ENCODE results near the gene THOC2.
"Not testable (repeated sequence)": the region's sequence is repeated elsewhere in the genome, so short reads cannot be mapped to it uniquely, and the experiment has no call there.

The THOC2 gene

DNA sequence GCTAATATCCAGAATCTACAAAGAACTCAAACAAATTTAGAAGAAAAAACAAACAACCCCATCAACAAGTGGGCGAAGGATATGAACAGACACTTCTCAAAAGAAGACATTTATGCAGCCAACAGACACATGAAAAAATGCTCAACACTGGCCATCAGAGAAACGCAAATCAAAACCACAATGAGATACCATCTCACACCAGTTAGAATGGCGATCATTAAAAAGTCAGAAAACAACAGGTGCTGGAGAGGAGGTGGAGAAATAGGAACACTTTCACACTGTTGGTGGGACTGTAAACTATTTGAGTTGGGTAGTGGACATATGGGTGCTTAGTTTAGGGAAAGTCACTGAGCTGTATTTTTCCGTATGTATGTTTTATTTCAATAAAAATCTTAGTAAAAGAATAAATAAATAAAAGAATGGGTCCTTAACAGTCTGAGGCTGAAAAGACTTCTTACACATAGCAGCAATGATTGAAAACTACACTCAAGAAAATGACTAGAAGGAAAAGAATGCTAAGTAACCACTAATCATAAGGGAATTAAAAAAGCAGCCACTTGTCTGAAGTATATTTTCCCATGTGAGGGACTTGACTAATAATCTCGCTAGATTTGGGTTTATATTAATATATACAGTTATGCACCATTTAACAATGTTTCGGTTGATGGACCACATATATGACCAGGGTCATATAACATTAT is 68.2 kb downstream of the THOC2 start:
- DNase-seq = not testable (repeated sequence)

DNA sequence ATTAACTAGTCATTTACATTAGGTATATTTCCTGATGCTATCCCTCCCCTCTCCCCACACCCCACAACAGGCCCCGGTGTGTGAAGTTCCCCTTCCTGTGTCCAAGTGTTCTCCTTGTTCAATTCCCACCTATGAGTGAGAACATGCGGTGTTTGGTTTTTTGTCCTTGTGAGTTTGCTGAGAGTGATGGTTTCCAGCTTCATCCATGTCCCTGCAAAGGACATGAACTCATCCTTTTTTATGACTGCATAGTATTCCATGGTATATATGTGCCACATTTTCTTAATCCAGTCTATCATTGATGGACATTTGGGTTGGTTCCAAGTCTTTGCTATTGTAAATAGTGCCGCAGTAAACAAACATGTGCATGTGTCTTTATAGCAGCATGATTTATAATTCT is 69.1 kb downstream of the THOC2 start:
- DNase-seq = not testable (repeated sequence)

- DNase-seq = not testable (repeated sequence)
These were observed 76.3 kb downstream of the THOC2 start for GRCh38 chrX:123656507-123656906.

GRCh38 chrX:123648811-123649181 is 84.1 kb downstream of the THOC2 start:
- not testable (repeated sequence) for DNase-seq

DNA sequence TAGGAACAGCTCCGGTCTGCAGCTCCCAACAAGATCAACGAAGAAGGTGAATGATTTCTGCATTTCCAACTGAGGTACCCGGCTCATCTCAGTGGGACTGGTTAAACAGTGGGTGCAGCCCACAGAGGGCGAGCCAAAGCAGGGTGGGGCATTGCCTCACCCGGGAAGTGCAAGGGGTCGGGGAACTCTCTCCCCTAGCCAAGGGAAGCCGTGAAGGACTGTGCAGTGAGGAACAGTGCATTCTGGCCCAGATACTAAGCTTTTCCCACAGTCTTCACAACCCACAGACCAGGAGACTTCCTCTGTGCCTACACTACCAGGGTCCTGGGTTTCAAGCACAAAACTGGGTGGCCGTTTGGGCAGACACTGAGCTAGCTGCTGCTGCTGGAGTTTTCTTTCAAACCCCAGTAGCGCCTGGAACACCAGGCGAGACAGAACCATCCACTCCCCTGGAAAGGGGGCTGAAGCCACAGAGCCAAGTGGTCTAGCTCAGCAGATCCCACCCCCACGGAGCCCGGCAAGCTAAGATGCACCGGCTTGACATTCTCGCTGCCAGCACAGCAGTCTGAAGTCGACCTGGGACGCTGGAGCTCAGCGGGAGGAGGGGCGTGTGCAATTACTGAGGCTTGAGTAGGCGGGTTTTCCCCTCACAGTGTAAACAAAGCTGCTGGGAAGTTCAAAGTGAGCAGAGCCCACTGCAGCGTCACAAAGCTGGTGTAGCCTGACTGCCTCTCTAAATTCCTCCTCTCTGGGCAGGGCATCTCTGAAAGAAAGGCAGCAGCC is 84.6 kb downstream of the THOC2 start:
- no peak for DNase-seq

DNA sequence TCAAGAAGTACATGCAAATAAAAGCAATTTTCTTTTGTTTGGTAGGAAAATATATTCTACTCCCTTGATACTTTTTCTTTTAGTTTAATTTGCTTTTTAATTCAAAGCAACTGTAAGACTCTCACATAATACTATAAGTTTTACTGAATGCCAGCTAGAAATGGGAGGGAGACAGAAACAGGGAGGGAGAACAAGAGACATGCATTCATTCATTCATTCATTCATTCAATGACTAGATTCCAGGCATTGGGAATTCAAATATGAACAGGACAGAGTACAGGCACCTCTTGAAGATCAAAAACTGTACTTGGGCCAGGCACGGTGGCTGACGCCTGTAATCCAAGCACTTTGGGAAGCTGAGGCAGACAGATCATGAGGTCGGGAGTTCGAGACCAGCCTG is 85.6 kb downstream of the THOC2 start:
- no peak for DNase-seq

GRCh38 chrX:123629502-123629901 is 103.3 kb downstream of the THOC2 start:
- DNase-seq = no peak

DNA sequence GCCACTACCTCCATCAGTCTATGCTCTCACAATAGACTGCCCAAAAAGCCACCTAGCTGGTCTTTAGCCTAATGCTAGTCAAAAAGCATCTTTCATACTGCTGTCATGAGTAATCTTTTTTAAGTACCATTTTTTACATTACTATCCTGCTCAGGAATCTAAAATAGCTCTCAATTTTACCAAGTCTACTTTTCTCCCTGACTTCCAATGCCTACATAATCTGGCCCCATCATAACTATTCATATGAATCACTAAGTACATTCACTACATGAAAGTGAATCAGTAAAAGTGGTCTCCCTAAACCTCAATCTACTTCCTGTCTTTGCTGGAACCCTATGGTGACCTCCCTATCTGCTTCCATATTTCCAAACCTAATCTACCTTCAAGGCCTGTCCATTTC is 105.9 kb downstream of the THOC2 start:
- DNase-seq = no peak

- no peak for DNase-seq
These were observed 106.9 kb downstream of the THOC2 start for GRCh38 chrX:123625952-123626351.

- no peak for DNase-seq
These were observed 107.4 kb downstream of the THOC2 start for GRCh38 chrX:123625477-123625876.

- no peak for DNase-seq
These were observed 115.8 kb downstream of the THOC2 start for GRCh38 chrX:123617007-123617406.

GRCh38 chrX:123610915-123611314 is 121.9 kb downstream of the THOC2 start:
- no peak for DNase-seq

GRCh38 chrX:123607806-123608205 is 125.0 kb downstream of the THOC2 start:
- DNase-seq = no peak

- no peak for DNase-seq
These were observed 125.6 kb downstream of the THOC2 start for GRCh38 chrX:123607270-123607669.

DNA sequence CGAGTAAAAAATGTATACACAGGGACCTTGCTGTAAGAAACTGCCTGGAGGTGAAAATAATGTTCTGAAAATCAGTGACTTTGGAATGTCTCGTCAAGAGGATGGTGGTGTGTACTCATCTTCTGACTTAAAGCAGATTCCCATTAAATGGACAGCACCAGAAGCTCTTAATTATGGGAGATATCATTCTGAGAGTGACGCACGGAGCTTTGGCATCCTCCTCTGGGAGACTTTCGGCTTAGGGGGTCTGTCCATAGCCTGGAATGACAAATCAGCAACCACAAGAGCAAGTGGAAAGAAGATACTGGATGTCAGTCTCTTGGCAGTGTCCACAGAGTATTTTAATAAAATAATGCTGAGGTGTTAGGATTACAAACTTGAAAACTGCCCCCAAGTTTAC is 129.4 kb downstream of the THOC2 start:
- DNase-seq = no peak

DNA sequence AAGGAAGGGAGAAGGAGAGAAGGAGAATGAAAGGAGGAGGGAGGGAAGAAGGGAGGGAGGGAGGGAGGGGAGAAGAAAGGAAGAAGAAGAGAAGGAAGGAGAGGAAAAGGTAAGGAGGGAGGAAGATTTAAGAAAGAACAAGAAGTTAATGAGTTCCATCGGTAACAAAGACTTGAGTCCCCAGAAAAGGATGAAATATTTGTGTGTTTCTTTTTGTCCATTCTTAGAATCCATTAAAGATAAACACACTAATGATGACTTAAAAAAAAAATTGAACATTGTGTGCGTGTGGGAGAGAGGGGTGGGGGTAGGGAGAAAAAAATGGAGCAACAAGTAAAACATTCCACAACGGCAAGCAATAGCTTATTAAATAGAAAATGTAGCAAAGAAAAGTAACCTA is 131.4 kb downstream of the THOC2 start:
- DNase-seq = no peak

DNA sequence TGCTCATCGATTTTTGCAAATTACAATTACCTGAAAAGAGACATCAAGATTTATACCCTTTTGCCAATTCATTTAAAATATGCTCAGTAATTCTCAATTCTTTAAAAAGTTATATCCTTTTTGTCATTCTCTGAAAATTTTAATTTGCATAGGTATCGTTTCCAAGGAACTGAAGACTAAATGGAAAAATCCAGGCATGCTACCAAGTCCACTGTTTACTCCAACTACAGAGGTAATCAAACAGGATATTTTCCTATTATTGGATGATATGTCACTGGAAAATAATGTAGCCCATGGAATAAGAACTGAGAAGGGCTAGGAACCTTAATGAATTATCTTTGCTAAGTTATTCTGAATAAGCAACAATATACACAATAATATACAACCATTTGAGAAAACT is 132.7 kb downstream of the THOC2 start:
- DNase-seq = no peak

DNA sequence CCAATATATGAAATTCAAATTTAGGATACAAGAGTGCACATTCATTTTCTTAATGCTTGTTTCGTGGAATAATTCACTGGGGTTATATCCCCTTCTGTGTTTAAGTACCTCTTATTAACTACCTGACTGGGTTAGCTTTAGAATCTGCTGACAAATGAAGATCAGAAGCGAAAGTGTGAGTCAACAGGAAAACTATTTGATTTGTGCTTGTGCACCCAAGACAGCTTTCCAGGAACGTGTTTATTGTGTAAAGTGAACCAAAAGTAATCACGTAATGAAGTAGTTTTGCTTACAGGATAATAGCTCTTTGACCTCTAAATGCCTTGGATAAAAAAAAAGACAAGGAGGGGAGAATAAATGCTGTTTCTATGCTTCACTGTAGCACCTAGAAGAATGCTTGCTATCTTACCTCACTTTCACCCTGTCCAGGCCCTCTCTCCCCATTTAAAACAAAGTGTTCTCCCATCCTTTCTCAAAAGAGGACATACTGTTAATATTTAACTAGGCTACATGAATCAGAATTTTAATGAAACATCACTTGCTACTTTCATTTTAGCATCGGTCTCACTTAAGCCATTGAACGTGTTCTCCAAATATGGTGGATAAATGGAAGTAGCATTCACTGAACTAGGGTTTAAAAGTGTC is 141.9 kb downstream of the THOC2 start:
- no peak for DNase-seq

DNA sequence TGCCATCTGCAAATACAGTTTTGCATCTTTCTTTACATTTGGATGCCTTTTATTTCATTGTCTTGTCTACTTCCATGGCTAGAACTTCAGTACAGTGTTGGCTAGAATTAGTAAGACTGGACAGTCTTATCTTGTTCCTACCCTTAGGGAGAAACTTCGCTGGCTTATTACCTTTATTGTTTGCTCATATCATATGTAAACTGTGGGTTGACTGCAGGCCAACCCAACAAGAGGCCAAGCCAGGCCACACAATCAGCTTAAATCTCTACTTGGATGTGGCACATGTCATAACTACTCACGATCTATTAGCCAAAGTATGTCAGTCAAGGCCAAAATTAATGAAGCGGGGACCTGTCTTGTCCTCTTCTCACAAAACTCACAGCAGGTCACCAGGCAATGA is 144.1 kb downstream of the THOC2 start:
- no peak for DNase-seq

- DNase-seq = no peak
These were observed 151.3 kb downstream of the THOC2 start for GRCh38 chrX:123581586-123581985.

GRCh38 chrX:123580792-123581191 is 152.1 kb downstream of the THOC2 start:
- no peak for DNase-seq

DNA sequence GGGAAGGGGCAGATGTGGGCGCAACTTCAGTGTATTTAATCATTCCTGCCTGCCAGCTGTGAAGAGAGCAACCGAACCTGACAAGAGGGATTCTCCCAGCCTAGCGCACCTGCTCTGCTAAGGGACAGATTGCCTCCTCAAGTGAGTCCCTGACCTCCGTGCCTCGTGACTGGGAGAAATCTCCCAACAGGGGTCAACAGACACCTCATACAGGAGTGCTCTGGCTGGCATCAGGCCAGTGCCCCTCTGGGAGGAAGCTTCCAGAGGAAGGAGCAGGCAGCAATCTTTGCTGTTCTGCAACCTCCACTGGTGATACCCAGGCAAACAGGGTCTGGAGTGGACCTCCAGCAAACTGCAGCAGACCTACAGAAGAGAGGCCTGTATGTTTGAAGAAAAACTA is 158.8 kb downstream of the THOC2 start:
- not testable (repeated sequence) for DNase-seq

DNA sequence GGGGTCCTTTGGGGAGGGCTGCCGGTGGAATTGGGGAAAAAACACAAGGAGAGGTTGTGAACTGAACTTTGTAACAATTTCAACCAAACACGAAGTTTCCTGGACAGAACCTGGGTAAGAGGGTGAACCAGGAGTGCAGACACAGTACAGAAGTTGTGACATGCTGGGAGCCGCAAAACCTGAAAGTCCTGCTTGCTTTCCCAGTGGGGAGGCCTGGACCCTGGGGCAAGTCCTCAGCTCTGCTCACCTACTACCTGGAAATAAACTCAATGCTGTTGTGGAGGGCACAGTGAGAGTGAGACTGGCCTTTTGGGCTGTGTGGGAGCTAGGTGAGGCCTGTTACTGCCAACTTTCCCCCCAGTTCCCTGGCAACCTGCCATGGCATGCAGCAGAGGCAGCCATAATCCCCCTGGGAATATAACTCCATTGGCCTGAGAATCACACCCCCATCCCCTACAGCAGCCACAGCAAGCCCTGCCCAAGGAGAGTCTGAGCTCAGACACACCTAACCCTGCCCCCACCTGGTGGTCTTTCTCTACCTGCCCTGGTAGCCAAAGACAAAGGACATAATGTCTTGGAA is 162.8 kb downstream of the THOC2 start:
- no peak for DNase-seq

DNA sequence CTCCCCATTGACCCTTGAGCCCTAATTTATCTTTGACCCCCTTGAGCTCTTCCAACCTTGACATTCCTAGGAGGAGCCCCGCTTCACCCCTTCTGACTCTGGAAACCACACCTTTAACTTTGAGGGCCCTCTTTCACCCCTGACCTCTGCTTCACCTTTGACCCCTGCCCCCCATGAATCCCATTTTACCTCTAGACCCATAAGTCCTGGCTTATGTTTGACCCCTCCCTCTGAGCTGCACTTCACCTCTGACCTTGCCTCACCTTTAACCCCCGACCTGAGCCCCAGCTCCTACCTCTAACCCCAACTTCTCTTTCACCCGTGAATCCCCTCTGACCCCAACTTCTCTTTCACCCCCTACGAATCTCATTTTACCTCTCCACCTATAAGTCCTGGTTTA is 169.7 kb downstream of the THOC2 start:
- no peak for DNase-seq

Data from NK-92 treated with Interleukin-12 subunit alpha and Interleukin-12 subunit beta, amount 100 ng/mL, for 24 hours (cell line).